ENCODE measurements around the gene QPCTL. TPM values are rescaled to one million over a fixed set of nuclear protein-coding genes. Genes with fewer than 3 reads are reported as not detected.

The QPCTL gene
- total RNA-seq, 1 donor from 2014 or later, result 2.6 TPM

DNA sequence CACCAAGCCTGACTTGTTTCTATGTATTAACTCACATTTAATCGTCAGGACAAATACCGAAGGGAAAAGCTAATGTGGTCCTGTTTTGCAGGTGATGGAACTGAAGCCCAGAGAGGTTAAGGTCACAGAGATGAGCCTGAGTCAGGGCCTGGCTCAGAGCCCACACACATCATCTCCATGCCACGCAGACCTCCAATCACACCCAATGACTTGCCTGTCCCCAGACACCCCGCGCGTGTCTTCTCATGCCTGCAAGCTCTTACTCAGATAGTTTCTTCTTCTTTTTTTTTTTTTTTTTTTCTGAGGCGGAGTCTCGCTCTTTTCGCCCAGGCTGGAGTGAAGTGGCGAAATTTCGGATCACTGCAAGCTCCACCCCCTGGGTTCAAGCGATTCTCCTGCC lies 60.2 kb downstream of the QPCTL start:
- intact Hi-C loops (cut with DNase I), result no loop called here

DNA sequence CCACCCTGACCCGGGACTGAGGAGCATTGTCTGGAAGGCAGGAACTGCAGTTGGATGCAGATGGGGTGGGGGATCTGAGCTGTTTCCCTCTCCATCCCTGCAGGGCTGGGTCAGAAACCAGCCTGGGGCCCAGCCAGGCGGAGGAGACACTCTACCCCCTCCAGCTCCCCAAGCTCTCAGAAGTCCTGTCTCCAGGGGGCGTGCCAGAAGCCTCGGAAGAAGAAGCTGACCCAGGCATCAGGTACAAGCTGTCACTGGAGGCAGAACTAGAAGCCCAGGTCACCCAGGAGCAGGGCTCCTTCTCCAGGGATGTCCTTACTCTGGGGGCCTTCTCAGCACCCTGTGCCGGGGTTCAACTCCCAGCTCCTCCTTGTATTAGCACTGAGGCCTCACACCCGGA lies 61.1 kb downstream of the QPCTL start:
- DNase-seq (ENCODE audit: low spot score), result no peak
- intact Hi-C loops (cut with DNase I), result no loop called here

More for the DNA sequence above, 60.2 kb downstream of the QPCTL start:
- no peak for DNase-seq (ENCODE audit: low spot score)

Small RNA genes lying within 50 kb of the gene (microRNA-seq; reads per million reads assigned to microRNA genes)
- not detected for gene MIR642A
- not detected for gene MIR642B

Other genes with a start within 250 kb of the QPCTL start
- 0.94 TPM for gene FOSB, start 224.7 kb upstream of the QPCTL start, total RNA-seq
- 15.1 TPM for gene RTN2, start 195.6 kb upstream of the QPCTL start, total RNA-seq
- gene PPM1N, start 194.2 kb upstream of the QPCTL start, total RNA-seq, result 0.59 TPM
- 60.4 TPM for gene VASP, start 185.2 kb upstream of the QPCTL start, total RNA-seq
- gene OPA3, start 107.9 kb upstream of the QPCTL start, total RNA-seq, result 15.3 TPM
- 6.9 TPM for gene GPR4, start 90.5 kb upstream of the QPCTL start, total RNA-seq
- 45.8 TPM for gene EML2, start 53.3 kb upstream of the QPCTL start, total RNA-seq
- gene GIPR, start 24.4 kb upstream of the QPCTL start, total RNA-seq, result 6.9 TPM
- 210 TPM for gene SNRPD2, start 713 bp upstream of the QPCTL start, total RNA-seq
- 8.2 TPM for gene FBXO46, start 38.2 kb downstream of the QPCTL start, total RNA-seq
- gene MEIOSIN, start 40.8 kb downstream of the QPCTL start, total RNA-seq, result not detected
- gene SIX5, start 76.6 kb downstream of the QPCTL start, total RNA-seq, result 20.7 TPM
- 441 TPM for gene DMPK, start 89.8 kb downstream of the QPCTL start, total RNA-seq
- 120 TPM for gene DMWD, start 100.2 kb downstream of the QPCTL start, total RNA-seq
- 0.16 TPM for gene RSPH6A, start 122.6 kb downstream of the QPCTL start, total RNA-seq
- 33.6 TPM for gene SYMPK, start 170.5 kb downstream of the QPCTL start, total RNA-seq
- not detected for gene FOXA3, start 171.7 kb downstream of the QPCTL start, total RNA-seq
- gene IRF2BP1, start 193.5 kb downstream of the QPCTL start, total RNA-seq, result 17.4 TPM
- gene MYPOP, start 209.9 kb downstream of the QPCTL start, total RNA-seq, result 10.3 TPM
- not detected for gene NANOS2, start 222.1 kb downstream of the QPCTL start, total RNA-seq

All from cardiac septum (tissue), 1 donor.